IPS-18c (cell line): Measurements from ENCODE around the gene MYOCOS.
"Not testable (repeated sequence)": the region's sequence is repeated elsewhere in the genome, so short reads cannot be mapped to it uniquely, and the experiment has no call there.

Experiments used
- H3K4me3 ChIP-seq: 2 replicates; pipeline ENCODE4 v1.7.0; 2013; ENCODE audit warnings: low read depth, mild to moderate bottlenecking, low read length, moderate library complexity; ENCODE audit not compliant: insufficient read depth
- H3K9me3 ChIP-seq: one replicate; pipeline ENCODE4 v1.6.1; 2013; ENCODE audit warnings: mild to moderate bottlenecking, low read length, moderate library complexity; ENCODE audit not compliant: control insufficient read depth, insufficient read depth

The MYOCOS gene

DNA sequence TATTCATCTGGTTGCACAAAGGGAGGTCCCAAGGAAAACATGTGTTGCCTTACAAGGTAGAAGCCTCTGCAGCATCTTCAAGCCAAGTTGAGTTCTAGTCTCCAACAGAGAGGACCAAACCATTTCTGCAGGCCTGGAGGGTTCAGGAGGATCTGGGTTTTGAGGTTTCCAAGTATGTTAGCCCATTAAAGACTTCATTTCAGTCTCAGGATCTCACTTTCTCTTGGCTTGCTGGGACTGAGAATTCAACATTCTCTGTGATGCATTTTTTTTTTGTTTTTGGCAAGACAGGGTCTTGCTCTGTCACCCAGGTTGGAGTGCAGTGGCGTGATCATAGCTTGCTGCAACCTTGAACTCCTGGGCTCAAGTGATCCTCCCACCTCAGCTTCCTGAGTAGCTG is 8.8 kb upstream of the MYOCOS start:
- H3K9me3 ChIP-seq, result no peaks in the 10 kb centered on the region
- no peak overlapping the region for H3K4me3 ChIP-seq

DNA sequence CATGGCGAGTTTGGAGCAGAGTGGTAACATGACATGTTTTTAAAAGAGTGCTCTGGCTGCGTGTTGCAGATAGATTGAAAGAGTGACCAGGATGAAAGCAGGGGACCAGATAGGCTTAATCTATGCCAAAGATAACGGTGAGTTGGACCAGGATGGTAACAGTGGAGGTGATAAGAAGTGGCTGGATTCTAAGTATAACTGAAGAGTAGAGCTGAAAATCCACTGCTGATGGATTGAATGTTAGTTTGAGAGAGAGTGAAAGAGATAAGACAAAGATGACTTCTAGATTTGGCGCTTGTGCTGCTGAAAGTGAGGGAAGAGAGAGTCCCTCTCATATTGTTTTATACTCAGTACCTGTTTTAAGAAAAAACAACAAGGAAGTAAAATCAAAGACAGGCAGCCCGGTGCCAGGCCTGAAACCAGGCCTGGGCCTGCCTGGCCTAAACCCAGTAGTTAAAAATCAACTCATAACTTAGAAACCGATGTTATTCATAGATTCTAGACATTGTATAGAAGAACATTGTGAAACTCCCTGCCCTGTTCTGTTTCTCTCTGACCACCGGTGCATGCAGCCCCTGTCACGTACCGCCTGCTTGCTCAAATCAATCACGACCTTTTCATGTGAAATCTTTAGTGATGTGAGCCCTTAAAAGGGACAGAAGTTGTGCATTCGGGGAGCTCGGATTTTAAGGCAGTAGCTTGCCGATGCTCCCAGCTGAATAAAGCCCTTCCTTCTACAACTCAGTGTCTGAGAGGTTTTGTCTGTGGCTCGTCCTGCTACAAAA is 6.7 kb upstream of the MYOCOS start:
- H3K4me3 ChIP-seq, result not testable (repeated sequence)

DNA sequence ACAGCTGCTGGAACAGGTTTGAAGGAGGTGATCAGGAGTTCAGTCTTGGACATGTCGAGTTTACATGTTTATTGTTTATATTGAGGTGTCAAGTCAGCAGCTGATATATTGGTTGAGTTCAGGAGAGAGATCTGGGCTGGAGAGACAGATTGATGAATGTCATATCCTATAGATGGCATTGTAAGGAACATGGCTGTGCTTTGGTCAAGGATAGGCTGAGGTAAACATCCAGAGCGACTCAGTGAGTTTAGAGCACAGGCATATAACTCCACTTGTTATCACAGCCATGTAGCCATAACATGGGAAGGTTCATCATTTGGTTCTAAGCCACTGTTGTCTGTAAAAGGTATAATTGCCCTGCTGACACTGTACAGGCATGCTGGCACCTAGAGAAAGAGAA is 5.5 kb upstream of the MYOCOS start:
- H3K4me3 ChIP-seq, result no peak overlapping the region
- H3K9me3 ChIP-seq, result no peaks in the 10 kb centered on the region

More for the DNA sequence above, 6.7 kb upstream of the MYOCOS start:
- not testable (repeated sequence) for H3K9me3 ChIP-seq

DNA sequence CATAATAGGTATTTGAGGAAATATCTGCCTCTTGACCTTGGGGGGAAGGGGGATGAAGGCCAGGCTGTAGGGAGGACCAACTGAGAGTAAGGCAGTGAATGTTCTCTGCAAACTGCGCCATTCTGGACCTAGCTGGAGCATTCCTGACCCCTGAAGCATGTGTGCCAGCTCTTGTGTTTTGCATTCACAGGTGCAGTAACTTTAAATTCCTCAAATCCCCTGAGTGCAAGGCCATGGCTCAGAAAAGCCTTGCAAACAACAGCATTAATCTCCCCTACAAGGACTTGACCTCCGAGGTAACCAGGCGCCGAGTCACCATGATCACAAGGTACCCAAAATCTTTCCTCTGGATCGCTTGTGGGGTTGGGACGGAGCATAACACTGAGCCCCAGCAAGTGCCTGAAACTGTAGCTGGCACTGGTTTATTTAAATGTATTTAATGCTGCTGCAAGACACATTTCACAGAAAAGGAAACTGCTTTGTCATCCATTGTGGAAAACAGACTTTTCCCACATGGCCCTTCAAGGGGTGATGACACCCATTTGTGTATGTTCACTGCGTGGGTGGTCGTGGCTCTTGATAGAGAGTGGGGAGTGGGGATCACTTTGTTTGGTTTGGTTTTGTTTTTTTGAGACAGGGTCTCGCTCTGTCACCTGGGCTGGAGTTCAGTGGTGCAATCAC is 1.7 kb downstream of the MYOCOS start:
- H3K4me3 ChIP-seq, result no peak overlapping the region
- no peaks in the 10 kb centered on the region for H3K9me3 ChIP-seq

DNA sequence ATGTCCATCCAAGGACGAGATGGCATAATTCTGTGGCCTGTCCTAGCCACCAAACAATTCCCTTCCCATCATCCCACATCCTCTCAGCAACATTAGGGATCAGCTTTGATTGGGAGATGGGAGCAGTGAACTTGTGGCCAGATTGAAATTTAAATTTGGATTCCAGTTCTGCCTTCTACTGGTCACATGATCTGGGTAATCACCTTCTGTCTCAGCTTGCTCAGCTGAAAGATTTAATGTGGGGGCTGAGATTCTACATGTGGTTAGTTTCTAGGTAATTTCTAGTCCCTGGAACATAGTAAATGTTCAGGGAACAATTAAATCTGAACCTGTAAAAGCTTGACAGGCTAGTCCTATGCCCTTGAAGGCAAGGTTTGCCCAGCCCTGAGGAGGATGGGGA is 3.2 kb downstream of the MYOCOS start:
- no peaks in the 10 kb centered on the region for H3K9me3 ChIP-seq
- no peak overlapping the region for H3K4me3 ChIP-seq

DNA sequence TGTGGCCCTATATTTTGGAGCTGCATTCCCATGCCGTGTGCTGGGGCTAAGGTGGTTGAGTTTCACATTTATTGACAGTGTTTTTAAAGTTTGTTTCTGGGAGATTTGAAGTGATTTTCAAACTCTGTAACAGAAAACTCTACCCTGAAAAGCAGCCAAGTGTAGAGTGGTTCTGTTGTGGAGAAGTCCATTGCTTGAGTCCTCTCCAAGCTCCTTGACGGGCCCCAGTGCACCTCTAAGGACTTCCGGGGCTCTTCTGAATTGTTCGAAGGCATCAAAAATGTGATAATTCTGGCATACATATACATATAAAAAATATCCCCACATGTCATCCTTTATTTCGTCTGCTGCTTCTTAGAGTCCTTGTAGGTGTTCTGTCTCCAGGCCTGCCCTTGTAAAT is 5.0 kb downstream of the MYOCOS start:
- Histone ChIP-seq H3K4me3 (no peak overlapping the region), H3K9me3 (peaks cover 2% of the 10 kb centered on the region)

DNA sequence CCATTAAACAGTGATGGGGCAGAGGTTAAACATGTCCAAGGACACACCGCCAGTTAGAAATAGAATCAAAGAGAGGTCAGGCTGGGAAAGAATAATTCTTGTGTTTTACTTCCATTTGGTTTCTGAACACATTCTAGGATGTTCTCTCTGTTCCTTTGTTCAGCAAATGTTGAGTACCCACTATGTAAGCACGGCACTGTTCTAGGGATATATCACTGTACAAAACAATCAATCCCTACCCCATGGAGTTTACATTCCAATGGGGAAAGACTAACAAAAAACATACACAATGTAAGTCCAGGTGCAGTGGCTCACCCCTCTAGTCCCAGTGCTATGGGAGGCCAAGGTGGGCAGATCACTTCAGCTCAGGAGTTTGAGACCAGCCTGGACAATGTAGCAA is 6.2 kb downstream of the MYOCOS start:
- H3K9me3 ChIP-seq, result peaks cover 2% of the 10 kb centered on the region
- H3K4me3 ChIP-seq, result no peak overlapping the region

DNA sequence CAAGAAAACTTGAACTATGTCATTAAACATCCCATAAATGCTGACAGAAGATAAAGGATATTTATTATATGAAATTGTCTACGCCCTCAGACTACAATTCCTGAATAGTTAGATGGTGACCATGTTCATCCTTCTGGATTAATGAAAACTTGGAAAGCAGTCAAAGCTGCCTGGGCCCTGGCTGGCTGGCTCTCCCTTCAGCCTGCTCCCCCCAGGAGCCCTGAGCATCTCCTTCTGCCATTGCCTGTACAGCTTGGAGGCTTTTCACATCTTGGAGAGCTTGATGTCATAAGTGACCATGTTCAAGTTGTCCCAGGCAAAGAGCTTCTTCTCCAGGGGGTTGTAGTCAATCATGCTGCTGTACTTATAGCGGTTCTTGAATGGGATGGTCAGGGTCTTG is 13.6 kb downstream of the MYOCOS start:
- peaks cover 2% of the 10 kb centered on the region for H3K9me3 ChIP-seq
- no peak overlapping the region for H3K4me3 ChIP-seq

DNA sequence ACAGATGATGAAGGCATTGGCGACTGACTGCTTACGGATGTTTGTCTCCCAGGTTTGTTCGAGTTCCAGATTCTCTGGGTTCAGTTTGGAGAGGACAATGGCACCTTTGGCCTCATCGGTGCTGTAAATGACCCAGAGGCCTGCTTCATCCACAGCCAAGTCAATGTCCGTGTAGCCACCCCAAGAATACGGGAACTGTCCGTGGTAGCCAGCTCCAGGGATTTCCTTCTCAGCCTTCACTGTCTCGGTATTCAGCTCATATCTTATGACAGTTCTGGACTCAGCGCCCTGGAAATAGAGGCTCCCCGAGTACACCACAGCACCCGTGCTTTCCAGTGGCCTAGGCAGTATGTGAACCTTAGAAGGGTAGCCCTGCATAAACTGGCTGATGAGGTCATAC is 14.1 kb downstream of the MYOCOS start:
- Histone ChIP-seq H3K4me3 (no peak overlapping the region), H3K9me3 (peaks cover 2% of the 10 kb centered on the region)

DNA sequence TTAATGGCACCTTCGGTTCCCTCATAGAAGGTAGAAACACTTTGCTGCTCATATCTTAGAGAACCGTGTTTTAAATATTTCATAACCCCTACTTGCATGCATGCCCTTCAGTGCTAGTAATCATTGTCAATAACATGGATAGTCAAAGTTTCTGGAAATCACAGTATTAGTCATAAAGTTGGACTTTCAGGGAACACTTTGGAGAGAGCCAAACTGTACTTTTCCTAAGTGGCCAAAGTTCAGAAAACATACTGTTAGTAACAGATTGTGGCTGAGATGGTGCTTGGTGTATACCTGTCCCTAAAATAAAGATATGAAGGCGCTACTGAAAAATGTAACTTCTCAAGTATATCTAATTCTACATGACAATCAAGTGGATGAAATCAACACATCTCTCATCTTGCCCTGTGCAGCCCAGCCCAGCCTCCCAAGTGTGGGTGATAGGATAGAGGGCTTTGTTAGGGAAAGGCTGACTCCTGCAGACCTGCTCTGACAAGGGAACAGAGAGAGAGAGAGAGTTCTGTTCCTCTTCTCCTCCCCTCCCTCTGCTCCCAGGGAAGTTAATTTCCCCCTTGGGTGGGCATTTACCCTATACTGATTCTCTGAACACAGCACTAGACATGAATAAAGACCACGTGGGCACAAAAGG is 16.0 kb downstream of the MYOCOS start:
- Histone ChIP-seq H3K4me3 (no peak overlapping the region), H3K9me3 (no peaks in the 10 kb centered on the region)

DNA sequence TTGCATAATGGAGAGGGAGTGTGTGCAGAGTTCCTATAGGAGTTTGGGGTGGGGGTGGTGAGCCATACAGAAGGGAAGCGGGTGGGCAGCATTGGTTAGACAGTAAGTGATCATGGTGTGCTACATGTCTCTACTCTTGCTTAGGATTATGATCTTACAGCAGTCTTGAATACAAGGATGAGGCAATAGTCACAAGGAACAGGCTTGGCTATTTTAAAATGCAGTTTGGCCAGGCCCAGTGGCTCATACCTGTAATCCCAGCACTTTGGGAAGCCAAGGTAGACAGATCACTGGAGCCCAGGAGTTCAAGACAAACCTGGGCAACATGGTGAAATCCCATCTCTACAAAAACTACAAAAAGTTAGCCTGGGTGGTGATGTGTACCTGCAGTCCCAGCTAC is 18.2 kb downstream of the MYOCOS start:
- Histone ChIP-seq H3K9me3 (no peaks in the 10 kb centered on the region), H3K4me3 (no peak overlapping the region)

DNA sequence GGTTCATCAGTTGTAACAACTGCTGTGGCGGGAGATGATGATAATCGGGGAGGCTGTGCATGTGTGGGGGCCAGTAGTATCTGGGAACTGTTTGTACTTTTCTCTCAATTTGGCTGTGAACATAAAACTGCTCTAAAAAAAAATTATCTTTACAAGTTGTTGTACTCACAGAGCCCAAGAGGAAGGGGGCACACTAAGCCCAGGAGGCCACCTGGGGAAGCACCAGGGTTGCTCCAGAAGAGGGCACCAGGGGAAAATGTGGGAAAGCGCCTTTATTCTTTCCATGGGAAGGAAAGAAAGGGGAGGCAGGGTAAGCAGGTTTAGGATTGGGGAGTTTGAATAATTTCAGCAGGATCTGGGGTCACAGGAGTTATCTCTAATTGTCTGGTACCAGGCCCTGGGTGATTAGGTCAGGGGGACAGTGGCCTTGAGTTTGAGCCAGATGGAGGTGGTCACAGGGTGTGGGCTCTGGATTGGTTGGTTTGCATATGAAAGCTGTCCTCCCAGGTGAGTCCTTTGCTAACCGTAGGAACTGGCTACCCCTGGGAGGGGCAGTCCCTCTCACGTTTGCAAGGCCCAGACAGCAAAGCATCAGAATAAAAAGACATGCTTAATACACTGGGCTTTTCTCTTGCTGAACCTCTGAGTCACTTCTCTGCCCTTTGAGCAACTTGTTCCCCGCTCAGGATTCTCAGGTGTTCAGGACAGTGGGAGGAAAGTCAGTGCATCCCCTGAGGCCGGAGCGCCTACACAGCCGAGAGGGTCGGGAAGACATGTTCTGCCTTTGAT is 19.2 kb downstream of the MYOCOS start:
- no peak overlapping the region for H3K4me3 ChIP-seq
- no peaks in the 10 kb centered on the region for H3K9me3 ChIP-seq

DNA sequence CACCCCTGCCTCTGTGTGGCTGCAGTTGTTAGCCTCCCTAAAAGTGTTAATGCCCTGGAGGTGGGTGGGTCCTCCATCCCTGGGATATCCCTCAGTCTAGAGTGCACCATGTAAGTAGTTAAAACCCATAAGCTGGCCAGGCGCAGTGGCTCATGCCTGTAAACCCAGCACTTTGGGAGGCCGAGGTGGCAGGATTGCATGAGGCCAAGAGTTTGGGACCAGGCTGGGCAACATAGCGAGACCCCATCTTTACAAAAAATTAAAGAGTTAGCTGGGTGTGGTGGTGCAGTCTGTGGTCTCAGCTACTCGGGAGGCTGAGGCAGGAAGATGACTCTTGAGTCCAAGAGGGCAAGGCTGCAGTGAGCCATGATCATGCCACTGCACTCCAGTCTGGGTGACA is 20.2 kb downstream of the MYOCOS start:
- H3K4me3 ChIP-seq, result no peak overlapping the region

DNA sequence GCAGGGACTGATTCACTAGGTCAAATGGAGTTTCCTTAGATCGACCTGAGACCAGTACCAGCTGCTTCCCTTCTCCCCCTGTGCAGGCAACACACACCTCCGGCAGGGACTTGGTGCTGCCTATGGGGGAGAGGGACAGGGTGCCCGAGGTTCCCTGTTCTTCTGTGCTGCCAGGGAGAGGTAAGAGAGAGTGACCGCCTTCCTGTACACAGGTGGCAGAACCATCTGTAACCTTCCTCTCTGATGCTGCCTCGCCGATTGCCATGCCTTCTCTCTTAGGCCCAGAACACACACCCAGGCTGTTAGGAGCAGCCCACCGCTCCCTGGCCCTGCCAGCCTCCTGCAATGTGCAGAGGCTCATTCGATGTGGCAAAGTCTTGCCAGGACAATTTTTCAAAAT is 21.1 kb downstream of the MYOCOS start:
- no peak overlapping the region for H3K4me3 ChIP-seq
- H3K9me3 ChIP-seq, result no peaks in the 10 kb centered on the region

More for the DNA sequence above, 20.2 kb downstream of the MYOCOS start:
- H3K9me3 ChIP-seq, result no peaks in the 10 kb centered on the region

DNA sequence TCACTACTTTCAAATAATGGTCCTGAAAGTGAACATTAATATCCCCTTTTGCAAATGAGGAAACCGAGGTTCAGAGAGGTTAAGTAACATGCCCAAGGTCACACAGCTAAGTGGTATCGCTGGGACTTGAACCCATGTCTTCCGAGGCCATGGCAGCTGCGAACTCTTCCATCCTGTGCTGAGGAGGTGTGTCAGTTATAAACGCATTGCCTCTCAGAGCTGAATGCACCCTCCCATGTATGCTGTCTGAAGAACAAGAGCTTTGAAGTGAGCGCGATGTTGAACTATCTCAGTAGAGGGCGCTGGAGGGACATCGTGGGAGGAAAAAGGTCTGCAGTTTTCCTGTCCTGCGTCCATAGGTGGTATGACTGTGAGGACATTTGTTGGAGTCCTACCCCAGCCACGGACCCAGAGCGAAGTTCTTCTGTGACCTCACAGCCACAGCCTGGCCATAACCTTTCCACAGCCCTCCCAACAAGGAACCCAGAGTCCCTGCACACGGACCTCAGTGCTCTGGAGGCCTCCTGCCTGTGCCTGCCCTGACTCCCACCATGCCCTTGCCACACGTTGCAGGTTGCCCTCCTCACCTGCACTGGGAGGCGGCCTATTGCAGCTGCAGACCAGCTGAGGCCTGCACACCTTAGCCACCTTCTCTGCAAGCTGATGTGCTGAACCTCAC is 22.9 kb downstream of the MYOCOS start:
- Histone ChIP-seq H3K4me3 (no peak overlapping the region), H3K9me3 (no peaks in the 10 kb centered on the region)

DNA sequence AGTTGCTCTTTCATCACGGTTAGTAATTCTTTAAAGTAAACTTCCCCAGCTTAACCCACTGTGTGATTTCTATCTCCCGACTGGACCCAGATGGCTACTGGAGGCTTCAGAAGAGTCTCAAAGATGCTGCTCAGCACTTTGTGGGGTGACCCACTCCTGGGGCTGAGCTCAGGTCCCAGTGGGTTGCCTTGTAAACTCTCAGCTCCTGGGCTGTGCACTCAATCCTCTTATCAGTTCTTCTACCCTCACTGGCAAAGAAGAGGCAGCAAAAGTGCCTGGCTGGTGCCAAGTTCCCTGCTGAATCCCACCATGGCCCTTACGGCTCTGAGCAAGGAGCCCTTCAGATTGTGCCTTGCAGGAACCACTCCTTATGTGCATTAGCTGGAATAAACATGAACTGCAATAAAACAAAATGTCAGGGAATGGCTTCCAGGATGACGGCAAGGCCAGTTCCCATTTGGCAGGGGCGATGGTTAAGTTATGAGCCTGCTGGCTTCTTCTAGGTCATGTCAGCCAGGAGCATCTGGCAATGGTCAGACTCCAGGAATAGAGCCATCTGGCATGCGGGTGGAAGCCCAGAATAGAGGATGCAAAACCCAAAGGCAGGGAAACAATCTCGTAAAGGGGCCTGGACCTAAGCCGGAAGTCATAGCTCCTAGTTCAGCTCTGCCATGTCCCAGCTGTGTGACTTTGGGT is 23.7 kb downstream of the MYOCOS start:
- H3K9me3 ChIP-seq, result no peaks in the 10 kb centered on the region
- no peak overlapping the region for H3K4me3 ChIP-seq

DNA sequence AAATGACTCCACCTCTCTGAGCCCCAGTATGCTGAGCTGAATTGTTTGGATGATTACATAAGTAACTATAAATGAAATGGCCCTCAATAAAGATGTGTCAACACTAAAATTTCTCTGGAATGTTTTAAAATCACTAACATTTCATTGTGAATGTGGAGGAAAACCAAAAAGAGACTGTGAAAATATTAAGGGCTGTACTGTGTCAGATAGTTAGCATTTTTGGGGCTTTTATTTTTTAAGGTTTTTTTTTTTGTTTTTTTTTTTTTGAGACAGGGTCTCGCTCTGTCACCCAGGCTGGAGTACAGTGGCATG is 24.2 kb downstream of the MYOCOS start:
- no peaks in the 10 kb centered on the region for H3K9me3 ChIP-seq
- H3K4me3 ChIP-seq, result no peak overlapping the region
